ENCODE results near the gene ZDHHC6.
"Not testable (repeated sequence)": the region's sequence is repeated elsewhere in the genome, so short reads cannot be mapped to it uniquely, and the experiment has no call there.

Gene ZDHHC6

DNA sequence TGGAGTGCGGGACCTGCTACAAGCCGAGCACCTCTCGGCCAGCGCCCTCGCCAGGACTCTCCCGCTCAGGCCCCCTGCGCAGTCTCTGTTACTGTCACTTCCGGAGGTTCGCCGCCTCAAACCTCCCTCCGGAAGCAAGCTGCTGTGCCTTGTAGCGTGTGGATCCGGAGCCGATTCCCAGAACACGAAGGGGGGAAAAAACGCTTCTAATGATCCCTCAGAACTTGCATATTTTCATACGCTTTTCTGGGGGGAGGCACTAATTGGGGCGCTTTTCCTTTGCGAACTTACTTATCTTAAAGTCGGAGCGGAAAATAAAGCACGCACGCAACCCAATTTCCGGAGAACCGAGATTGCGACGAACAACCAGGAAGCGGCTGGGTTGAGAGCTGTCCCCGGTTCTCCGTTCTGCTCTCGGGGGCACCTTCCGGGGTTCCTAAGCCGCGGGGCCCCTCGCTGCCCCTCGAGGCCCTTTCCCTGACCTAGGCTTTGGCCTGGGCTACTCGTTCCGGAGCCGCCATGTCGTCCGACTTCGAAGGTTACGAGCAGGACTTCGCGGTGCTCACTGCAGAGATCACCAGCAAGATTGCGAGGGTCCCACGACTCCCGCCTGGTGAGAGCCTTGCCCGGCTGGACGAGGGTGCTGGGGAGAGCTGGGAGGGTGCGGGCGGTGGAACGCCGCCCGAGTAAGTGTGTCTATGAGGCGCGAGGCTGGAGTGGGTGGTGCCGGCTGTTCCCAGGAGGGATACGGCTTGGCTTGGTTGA lies at the start of gene ZDHHC6, which contains the start of gene VTI1A:
ZDHHC6 (minus strand) TSS at position 60 of the 765 bp plus-strand sequence. CDS start 1,478 bp downstream, outside the sequence.
VTI1A (plus strand) TSS at position 361 of the 765 bp plus-strand sequence; CDS start at position 520, 159 bp downstream.
- peak; percentile 43 to 59 for DNase-seq (ENCODE audit: low read depth in 2 of 2)

- no peak for DNase-seq (ENCODE audit: low read depth in 2 of 2)
Measured at GRCh38 chr10:112492736-112493135, 46.0 kb upstream of the ZDHHC6 start.

GRCh38 chr10:112491144-112491543 lies 44.4 kb upstream of the ZDHHC6 start:
- DNase-seq (ENCODE audit: low read depth in 2 of 2), result no peak

DNA sequence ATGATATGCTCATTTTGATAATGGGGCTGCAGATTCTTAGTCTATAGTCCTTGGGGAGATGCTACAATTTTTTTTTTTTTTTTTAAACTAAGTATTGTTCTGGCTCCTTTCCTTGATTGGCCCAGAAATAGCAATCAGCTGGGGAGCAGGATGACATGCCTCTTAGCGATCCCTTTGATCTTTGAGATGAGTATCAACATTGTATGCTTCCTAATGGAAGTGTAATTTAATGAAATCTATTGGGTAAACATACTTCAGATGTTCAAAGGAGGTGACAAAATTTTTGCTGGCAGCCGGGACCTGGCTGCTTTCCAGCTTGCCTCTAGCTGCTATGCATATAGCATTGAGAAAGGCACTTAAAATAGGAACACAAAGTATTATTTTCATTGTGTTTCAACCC lies 43.8 kb upstream of the ZDHHC6 start:
- no peak for DNase-seq (ENCODE audit: low read depth in 2 of 2)

- no peak for DNase-seq (ENCODE audit: low read depth in 2 of 2)
Measured at GRCh38 chr10:112487964-112488363, 41.2 kb upstream of the ZDHHC6 start.

GRCh38 chr10:112484399-112484798 lies 37.7 kb upstream of the ZDHHC6 start:
- no peak for DNase-seq (ENCODE audit: low read depth in 2 of 2)

GRCh38 chr10:112481602-112482001 lies 34.9 kb upstream of the ZDHHC6 start:
- no peak for DNase-seq (ENCODE audit: low read depth in 2 of 2)

DNA sequence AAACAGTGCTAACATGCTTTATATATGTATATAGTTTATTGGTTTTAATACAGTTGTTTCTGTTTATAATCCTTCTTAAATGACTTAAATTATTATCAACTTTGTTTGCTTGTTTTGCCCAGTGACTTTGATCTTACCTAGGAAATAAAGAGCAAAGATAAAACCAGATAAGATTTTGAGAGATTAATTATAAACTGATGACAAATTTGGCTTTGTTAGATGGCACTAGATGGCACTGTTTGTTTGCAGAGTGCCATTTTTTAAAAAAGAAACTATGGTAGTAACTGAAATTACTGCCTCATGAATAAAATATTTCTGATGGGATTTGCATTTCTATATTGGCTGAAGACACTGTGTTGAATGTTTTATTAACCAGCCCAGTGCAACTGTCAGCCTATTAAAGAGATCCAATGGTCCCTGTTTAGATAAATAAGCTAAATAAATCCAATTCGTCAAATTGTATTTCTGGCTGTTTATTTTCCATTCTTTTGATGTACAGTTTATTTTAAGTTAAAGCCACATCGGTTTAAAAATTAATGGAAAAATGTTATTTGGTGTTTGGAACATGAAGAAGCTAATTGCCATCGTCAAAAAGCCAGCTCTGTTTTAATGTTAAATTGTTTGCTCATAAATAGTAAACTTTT lies 29.0 kb upstream of the ZDHHC6 start:
- DNase-seq (ENCODE audit: low read depth in 2 of 2), result no peak

DNA sequence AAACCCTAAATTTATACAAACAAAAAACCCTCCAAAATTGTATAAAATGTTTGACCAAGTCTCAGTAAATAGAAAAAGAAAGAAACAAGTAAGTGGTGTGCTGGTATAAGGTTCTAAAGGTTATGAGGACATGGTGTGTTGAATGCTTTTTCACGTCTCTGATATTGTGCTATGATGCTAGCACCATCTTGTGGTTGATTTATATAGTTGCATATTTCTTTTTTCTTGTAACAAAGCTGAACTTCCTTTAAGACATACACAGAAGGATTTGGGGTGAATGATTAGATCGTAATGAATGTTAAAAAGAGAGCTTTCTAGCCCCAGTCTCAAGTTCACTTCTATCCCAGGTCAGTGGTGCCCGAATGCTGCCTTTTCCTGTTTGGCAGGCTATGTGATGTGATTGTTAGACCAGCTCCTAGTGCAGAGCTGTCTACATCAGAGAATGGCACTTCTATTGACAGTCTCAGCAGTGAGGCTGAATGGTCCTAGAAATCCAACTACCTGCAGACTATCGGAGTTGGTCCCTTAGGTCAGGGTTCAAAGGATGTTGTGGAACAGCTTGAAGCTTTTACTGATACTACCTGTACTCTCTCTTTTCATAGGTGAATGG lies 25.3 kb upstream of the ZDHHC6 start:
- no peak for DNase-seq (ENCODE audit: low read depth in 2 of 2)

DNA sequence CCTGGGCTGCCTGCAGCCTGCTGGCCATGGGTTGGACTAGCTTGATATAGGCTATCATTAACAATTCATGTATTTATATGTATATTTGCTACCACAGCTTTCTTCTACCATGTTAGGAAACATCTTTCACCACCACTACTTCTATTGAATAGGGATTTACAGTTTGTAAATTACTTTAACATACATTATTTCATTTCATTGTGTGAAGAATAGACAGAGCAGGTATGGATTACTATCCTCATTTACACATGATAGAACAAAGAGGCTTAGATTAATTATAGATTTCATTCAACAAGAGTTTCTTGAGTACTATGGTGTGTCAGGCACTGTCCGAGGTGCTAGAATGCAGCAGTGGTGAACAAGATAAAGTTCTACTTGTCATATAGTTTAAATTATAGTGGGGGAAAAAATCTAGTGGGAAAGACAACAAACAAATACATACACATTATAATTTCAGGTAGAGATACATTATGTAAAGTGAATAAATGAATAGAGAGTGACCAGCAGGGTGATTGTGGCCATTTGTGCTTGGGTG lies 20.9 kb upstream of the ZDHHC6 start:
- no peak for DNase-seq (ENCODE audit: low read depth in 2 of 2)

GRCh38 chr10:112466802-112467201 lies 20.1 kb upstream of the ZDHHC6 start:
- no peak for DNase-seq (ENCODE audit: low read depth in 2 of 2)

DNA sequence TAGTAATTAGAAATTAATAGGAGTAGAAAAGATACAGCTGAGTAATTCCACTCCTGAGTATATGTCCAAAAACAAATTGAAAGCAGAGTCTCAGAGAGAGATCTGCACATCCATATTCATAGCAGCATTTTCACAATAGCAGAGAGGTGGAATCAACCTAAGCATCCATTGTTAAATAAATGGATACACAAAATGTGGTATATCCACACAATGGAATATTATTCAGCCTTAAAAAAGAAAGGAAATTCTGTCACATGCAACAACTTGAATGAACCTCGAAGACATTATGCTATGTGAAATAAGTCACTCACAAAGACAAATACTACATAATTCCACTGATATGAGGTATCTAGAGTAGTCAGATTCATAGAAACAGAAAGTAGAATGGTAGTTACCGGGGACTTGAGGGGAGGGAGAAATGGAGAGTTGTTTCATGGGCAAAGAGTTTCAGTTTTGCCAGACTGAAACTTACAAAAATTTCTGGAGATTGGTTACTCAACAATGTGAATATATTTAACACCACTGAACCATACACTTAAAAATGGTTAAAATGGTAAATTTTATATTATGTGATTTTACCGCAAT lies 18.7 kb upstream of the ZDHHC6 start:
- DNase-seq (ENCODE audit: low read depth in 2 of 2), result no peak

DNA sequence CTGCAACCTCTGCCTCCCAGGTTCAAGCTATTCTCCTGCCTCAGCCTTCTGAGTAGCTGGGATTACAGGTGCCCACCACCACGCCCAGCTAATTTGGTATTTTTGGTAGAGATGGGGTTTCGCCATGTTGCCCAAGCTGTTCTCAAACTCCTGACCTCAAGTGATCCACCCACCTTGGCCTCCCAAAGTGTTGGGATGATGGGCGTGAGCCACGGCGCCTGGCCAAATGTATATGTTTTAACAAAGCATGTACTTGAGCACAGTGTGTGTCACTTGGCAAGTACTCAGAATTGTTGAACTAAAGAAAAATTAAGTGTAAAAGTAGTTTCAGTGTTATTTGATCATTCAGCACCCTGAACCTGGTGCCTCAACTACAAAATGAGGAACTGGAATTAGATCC lies 17.4 kb upstream of the ZDHHC6 start:
- not testable (repeated sequence) for DNase-seq (ENCODE audit: low read depth in 2 of 2)

- peak; percentile 44 to 53 for DNase-seq (ENCODE audit: low read depth in 2 of 2)
Measured at GRCh38 chr10:112461029-112461887, 14.5 kb upstream of the ZDHHC6 start.

DNA sequence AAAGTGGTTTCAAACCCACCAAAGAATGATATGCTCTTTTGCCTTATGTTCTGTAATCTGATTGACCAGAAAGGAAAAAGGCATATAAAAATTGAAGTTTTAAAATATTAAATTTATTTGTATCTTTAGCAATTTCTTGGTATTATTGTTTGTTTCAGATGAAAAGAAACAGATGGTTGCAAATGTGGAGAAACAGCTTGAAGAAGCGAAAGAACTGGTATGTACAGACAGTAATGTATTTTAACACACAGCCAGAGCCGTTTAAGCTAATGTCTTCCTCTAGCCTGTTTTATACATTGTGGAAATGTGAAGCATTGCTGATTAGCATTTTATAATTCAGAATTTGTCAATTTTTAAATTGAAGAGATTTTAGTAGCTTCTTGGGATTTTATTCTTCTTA lies 13.7 kb upstream of the ZDHHC6 start:
- DNase-seq (ENCODE audit: low read depth in 2 of 2), result no peak

DNA sequence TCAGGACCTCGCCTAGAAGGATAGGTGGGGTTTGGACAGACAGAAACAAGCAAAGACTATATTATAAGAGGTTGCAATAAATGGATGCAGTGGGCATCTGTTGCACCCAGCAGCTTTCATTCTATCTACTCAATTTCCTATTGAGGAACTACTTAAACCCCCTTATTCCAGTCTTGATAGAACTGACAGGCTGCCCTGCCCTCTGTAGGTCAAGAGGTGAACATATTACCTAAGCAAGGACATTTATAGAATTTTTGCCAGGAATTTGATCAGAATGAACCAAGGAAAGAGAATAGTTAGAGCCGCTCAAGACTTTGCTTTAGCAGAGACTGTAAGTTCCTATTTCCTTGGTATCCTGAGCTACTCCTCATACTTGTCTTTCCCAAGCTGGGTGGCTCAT lies 9.8 kb upstream of the ZDHHC6 start:
- DNase-seq (ENCODE audit: low read depth in 2 of 2), result no peak

- no peak for DNase-seq (ENCODE audit: low read depth in 2 of 2)
Measured at GRCh38 chr10:112454910-112455779, 8.4 kb upstream of the ZDHHC6 start.

DNA sequence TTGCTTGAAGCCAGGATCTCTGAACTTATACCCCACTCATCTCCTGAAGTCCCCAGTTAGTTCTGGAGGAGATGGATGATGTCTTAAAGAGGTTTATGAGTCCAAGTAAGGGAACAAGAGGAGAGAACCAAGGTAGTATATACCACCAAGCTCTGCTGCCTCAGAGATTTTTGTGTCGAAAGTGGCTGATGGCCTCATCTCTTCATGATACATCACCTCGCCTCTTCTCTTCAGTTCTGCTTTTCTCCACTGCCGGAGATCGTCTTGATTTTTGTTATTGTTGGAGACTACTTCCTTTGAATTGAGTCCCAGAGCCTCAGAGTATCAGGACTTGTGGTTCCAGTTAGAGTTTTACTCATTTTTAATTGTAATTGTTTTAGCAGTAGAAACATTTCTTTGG lies 2.2 kb upstream of the ZDHHC6 start:
- no peak for DNase-seq (ENCODE audit: low read depth in 2 of 2)

- no peak for DNase-seq (ENCODE audit: low read depth in 2 of 2)
Measured at GRCh38 chr10:112447620-112447928, 860 bp upstream of the ZDHHC6 start.

GRCh38 chr10:112446055-112446854 lies 459 bp downstream of the ZDHHC6 start:
- DNase-seq (ENCODE audit: low read depth in 2 of 2), result no peak

Data from fibroblast of skin of left biceps (primary cell).